Breast epithelium (tissue), 4 donors: Measurements from ENCODE around the gene MAPKAP1. TPM values are rescaled to one million over a fixed set of nuclear protein-coding genes. Genes with fewer than 3 reads are reported as not detected.

ENCODE experiments used
- DNase-seq, 2 donors: peaks; one replicate each; pipeline ENCODE4 v3.0.0-alpha.2; 2019; ENCODE audit warnings: low spot score in 2 of 2
- H3K27ac ChIP-seq, 2 donors: fragments of 200-600 bp; sonication (generic) in 1 of 2; one replicate each; pipeline ENCODE4 v1.5.1; 2016 to 2019; ENCODE audit warnings: mild to moderate bottlenecking in 1 of 2
- H3K27me3 ChIP-seq, 2 donors: fragments of 200-600 bp; sonication (generic) in 1 of 2; one replicate each; pipeline versions ENCODE4 v1.5.1 to v1.6.0; 2017 to 2019; ENCODE audit warnings: control low read depth in 1 of 2, mild to moderate bottlenecking in 1 of 2
- H3K36me3 ChIP-seq: fragments of 200-600 bp; one replicate; pipeline ENCODE4 v1.5.1; 2019
- H3K4me1 ChIP-seq, 2 donors: fragments of 200-600 bp; sonication (generic); one replicate each; pipeline ENCODE4 v1.5.1; 2016 to 2019; ENCODE audit warnings: control low read depth in 1 of 2
- H3K4me3 ChIP-seq, 3 donors: fragments of 200-600 bp; sonication (generic); 1 replicate in 2 of 3; 2 replicates in 1 of 3; pipeline ENCODE4 v1.5.1; 2016 to 2019; ENCODE audit warnings: mild to moderate bottlenecking in 3 of 3, moderate library complexity in 2 of 3
- H3K9me3 ChIP-seq, 2 donors: fragments of 200-600 bp; sonication (generic) in 1 of 2; one replicate each; pipeline ENCODE4 v1.5.1; 2016 to 2019; ENCODE audit warnings: control low read depth in 1 of 2
- CTCF ChIP-seq, 3 donors: fragments of 450-650 bp; IDR thresholded peaks; one replicate each; pipeline ENCODE4 v1.5.1; 2016 to 2017; ENCODE audit warnings: antibody characterized with exemption in 3 of 3, mild to moderate bottlenecking in 3 of 3, moderate library complexity in 3 of 3
- POLR2A ChIP-seq: fragments of 450-650 bp; IDR thresholded peaks from one replicate; pipeline ENCODE4 v1.6.1; 2016; ENCODE audit warnings: antibody characterized with exemption, mild to moderate bottlenecking, moderate library complexity
- POLR2AphosphoS5 ChIP-seq, 3 donors: sonication (generic); formaldehyde crosslinking; IDR thresholded peaks; one replicate each; pipeline ENCODE4 v1.6.1; 2017; ENCODE audit warnings: antibody characterized with exemption in 3 of 3
- intact Hi-C: fragments of 100-400 bp; cut with DNase I; formaldehyde crosslinking; loops from one replicate; pipeline ENCODE4 v1.15.1; 2023; ENCODE audit warnings: low total_unique reads
- total RNA-seq, 3 donors: library from RNA; depleted of rRNA; stranded (reverse); fragments of >200 nt; gene quantifications; one replicate each; pipeline ENCODE4 v1.1.0, GENCODE V29; 2016

MAPKAP1 gene
- total RNA-seq, 3 donors from 2014 or later, result 61.3 to 81.9 (median 78.6) TPM

- no peaks in the 10 kb centered on the region for H3K4me1 ChIP-seq
- no peak for DNase-seq
- H3K27ac ChIP-seq, result no peak overlapping the region
- H3K36me3 ChIP-seq, result no peaks in the 10 kb centered on the region
- H3K4me3 ChIP-seq, result no peak overlapping the region
- no peaks in the 10 kb centered on the region for H3K9me3 ChIP-seq
- TF ChIP-seq POLR2AphosphoS5 (IDR thresholded peaks at IDR 0.05) (no peak), CTCF (IDR thresholded peaks at IDR 0.05) (no peak)
- H3K27me3 ChIP-seq, result no peaks in the 10 kb centered on the region
- intact Hi-C loops, result no loop called here
Observed at GRCh38 chr9:125436613-125437443, 270.2 kb downstream of the MAPKAP1 start.

GRCh38 chr9:125435776-125436612 lies 271.0 kb downstream of the MAPKAP1 start:
- Histone ChIP-seq H3K4me1 (no peaks in the 10 kb centered on the region), H3K9me3 (no peaks in the 10 kb centered on the region), H3K36me3 (no peaks in the 10 kb centered on the region), H3K27me3 (no peaks in the 10 kb centered on the region), H3K4me3 (no peak overlapping the region), H3K27ac (no peak overlapping the region)
- no peak for DNase-seq
- TF ChIP-seq POLR2A (no peak), CTCF (IDR thresholded peaks at IDR 0.05) (no peak), POLR2AphosphoS5 (IDR thresholded peaks at IDR 0.05) (no peak)
- intact Hi-C loops, result no loop called here

DNA sequence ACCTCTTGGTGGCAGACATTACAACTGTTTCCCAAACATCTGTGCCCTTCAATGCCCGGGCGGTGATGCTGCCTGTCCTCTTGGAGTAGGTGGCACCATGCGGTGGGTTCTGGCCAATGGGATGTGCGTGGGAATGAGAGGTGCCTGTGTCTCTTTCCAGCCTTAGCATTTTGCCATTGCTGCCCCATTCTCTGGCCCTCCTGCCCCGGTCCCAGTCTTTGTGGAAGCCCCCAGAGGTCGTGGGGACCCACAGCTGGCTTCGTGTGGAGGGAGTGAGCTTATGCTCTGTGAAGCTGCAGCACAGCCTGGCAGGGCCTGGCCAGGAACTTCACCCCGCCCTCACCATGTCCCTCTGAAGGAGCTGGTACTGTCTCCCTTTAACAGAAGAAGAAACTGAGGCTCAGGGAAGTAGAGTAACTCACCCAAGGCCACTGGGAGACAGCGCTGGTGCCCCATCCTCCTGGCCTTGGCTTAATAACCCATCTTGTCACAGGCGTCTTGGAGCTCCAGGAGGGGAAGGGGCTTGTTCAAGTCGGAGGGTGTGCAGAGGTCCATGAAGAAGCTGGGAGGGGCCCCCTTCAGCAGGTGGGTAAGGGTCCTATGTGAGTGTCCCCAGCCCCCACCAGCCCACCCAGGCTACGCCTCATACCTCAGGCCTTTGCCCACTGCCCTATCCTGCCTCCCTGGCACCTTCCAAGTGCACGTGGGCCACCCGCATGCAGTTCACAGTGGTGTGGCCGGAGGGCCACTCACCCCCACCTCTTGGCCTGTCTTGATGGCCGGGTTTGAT lies 271.8 kb downstream of the MAPKAP1 start:
- no peak for TF ChIP-seq POLR2AphosphoS5 (IDR thresholded peaks at IDR 0.05)
- no peak for TF ChIP-seq CTCF (IDR thresholded peaks at IDR 0.05)
- no peak for TF ChIP-seq POLR2A
- intact Hi-C loops, result no loop called here
- Histone ChIP-seq H3K27ac (no peak overlapping the region), H3K4me3 (no peak overlapping the region), H3K27me3 (no peaks in the 10 kb centered on the region), H3K9me3 (no peaks in the 10 kb centered on the region), H3K4me1 (no peaks in the 10 kb centered on the region), H3K36me3 (no peaks in the 10 kb centered on the region)
- DNase-seq, result no peak

DNA sequence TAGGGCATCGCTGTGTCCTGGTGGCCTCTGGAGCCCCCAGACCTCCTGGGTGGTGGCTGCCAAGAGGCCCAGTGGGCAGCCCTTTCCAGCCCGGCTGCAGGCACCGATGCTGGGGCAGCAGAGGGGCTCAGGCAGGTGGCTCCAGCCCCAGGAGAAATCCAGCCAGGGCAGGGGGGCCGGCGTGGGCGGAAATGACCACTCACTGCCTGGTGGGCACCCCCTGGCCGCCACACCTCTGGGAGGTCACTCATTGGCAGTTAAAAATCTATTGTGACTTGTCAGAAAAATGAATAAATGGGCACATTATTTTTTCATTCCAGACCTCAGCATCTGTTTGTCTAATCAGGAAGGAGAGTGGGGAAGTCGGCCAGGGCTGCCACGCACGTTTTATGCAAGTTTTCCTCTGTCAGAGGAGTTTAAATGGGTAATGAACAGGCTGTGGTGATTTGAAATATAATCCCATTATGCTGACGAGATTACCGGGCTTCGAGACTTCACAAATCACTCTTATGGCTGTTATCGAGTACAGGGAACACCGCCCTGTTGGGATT lies 273.5 kb downstream of the MAPKAP1 start:
- H3K4me1 ChIP-seq, result no peaks in the 10 kb centered on the region
- no peaks in the 10 kb centered on the region for H3K36me3 ChIP-seq
- TF ChIP-seq POLR2AphosphoS5 (IDR thresholded peaks at IDR 0.05) (no peak), POLR2A (no peak), CTCF (IDR thresholded peaks at IDR 0.05) (no peak)
- H3K27me3 ChIP-seq, result no peaks in the 10 kb centered on the region
- H3K27ac ChIP-seq, result no peak overlapping the region
- no peak overlapping the region for H3K4me3 ChIP-seq
- DNase-seq, result no peak
- intact Hi-C loops, result no loop called here
- H3K9me3 ChIP-seq, result no peaks in the 10 kb centered on the region
